ENCODE data around the gene GOLGA6L7.
"Not testable (repeated sequence)": the region's sequence is repeated elsewhere in the genome, so short reads cannot be mapped to it uniquely, and the experiment has no call there.

The GOLGA6L7 gene

DNA sequence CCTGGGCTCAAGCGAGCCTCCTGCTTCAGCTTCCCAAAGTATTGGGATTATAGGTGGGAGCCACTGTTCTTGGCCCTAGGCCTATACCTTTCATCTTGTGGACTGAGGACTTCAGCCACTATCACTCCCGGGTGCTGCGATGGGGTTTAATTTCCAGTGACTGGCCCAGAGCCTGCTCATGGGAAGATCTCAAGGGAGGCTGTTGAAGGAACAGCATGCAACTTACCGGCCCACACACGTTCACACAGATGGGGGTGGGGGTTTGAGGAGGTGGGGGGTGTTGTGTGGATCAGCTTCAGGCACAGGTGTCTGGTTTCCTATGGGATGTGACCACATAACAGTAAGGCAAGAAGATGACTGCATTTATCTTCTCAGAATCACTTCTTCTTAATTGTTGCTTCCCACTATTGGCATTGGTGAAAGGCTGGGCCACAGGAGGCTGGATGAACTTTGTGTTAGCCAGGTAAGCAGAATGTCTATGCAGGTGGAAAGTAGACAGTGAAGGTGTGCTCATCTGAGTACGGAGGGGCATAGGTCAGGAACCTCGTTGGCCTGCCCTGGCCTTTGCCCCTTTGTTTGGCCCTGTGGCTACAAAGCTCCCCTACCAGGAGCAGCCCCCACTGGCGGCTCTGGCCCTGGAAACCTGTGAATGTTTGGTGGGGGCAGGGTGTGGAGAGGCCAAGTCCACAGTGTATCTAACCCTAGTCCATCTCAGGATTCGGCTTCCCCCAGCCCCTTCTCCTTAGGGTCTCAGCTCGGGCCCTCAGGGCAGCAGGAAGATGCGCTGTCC lies 35.9 kb upstream of the GOLGA6L7 start:
- no peak for DNase-seq (ENCODE audit: low read depth in 2 of 2)

DNA sequence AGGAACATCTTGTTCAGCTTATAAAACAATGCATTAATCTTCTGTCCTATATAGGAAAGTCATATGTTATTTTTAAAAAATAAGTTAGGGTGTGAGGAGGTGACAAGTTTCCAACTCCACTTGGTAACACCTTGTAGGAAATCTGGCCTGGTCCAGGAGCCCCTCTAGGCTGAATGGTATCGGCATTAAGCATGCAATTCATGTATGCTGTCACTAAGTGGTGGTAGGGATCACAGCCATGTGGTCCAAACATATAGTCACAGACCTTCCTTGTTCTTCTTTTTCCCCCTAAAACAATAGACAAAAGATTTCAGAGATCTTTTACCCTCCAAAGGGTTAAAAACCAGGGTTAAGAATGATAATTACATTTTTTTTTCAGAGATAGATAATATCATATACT lies 33.2 kb upstream of the GOLGA6L7 start:
- DNase-seq (ENCODE audit: low read depth in 2 of 2): no peak

DNA sequence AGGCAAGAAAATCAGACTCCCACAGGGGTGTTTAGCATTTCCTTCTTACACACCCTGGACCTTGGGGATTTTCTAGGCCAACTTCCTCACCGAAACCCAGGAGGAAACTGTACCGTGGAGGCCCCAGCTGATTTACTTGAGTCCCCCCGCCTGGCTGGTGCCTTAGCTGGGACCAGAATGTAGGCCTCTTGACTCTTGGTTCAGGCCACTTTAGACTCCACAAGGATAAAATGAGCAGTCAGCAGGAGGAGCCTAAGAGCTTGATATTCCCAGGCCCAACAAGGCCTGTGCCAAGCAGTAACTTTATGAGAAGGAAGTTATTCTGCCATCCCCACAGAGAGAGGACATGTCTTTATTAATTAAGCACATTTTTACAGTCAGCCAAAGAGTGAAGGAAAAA lies 32.7 kb upstream of the GOLGA6L7 start:
- DNase-seq (ENCODE audit: low read depth in 2 of 2): no peak

DNA sequence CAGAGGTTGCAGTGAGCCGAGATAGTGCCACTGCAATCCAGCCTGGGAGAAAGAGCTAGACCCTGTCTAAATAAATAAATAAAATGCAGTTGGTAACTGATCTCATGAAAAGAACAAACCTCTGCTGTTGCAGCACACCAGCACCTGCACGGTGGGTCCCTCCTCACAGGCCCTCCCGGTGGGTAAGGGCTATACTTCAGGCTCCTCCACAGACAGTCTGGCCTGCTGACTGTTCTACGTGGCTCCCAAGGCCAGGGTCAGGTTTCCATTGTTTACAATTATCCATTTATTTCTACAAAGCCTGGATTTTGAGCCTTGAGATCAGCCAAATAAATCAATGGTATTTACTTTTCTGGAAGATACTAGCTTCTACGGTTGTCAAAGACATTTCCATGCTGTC lies 32.2 kb upstream of the GOLGA6L7 start:
- no peak for DNase-seq (ENCODE audit: low read depth in 2 of 2)

DNA sequence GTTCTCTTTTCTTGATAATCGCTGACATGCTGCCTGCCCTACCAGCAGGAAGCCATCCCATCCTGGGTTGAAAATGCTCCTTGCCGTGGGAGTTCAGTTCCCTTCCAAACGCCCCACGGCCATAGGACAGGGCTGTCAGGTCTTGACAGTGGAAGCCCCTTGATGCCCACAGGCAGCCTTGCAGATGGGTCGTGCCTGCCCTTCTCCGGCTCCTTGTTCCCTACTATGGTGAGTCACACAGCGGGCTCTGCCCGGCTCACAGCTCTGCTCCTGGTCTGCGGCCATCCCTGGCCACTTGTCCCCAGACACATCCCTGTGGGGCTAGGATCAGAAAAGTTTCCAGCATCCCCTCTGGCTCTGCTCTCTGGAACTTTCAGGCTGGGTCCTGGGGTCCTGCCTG lies 31.1 kb upstream of the GOLGA6L7 start:
- no peak for DNase-seq (ENCODE audit: low read depth in 2 of 2)

DNA sequence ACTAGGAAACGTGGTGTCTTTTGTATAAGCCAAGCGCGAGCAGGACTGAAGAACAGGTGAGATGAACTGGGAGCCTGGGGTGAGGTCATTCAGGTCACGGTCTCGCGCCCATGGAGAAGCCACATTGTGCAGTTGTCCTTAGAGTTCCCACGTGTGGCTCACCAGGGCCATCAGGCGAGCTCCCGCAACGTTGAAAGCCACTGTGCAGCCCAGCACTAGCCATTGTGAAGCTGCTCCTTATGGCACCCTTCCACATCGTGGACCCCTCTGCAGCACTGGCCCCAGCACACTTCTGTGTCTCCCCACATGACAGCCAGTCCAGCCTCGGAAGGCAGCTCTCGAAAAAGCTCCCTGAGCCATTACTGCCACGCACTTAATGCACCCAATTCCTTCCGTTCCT lies 29.8 kb upstream of the GOLGA6L7 start:
- DNase-seq (ENCODE audit: low read depth in 2 of 2): no peak

DNA sequence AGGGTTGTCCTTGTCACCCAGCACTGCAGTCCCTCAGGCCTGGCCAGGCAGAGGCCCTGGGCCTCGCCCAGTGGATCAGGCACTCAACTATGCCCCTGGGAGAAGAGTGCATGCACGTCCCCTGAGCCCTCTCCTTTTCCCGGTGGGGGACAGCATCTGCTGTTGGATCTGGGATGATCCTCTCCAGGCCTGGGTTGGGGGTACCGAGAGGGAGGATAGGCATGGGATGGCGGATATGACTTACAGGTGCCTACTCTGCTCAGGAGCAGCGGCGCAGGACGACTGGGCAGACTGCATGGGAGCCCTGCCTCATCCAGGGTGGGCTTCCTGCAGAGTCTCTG lies 28.4 kb upstream of the GOLGA6L7 start:
- no peak for DNase-seq (ENCODE audit: low read depth in 2 of 2)

DNA sequence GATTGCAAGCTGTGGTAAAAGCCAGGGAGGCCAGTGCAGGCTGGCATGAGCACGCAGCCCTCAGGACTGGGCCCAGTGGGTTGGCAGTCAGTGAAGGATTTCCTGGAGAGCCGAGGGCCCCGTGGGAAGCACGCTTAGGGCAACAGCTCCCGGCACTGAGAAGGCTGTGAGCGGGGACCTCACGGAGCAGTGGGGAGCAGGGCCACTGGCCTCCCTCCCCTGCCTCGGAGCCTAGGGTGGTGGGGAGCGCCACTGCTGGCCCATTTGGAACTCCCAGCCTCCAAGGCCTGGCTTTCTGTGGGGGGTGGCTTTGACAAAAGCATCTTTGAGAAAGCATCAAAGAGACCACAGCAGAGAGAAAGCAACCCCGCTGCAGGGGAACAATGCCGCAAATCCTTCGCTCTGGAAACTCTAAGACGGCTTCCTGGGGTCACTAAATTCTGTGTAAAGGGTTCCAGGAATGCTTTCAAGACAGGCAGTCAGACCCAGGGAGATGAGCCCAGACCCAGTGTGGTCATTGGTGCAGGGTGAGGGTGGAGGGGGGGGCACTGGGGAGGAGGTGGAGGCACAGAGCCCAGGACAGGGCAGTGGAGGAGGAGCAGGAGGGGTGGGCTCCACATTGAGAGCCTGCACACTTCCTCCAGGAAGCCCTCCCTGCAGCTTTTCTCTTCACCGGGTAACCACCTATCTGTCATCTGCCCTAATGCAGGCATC lies 27.8 kb upstream of the GOLGA6L7 start:
- DNase-seq (ENCODE audit: low read depth in 2 of 2): no peak

DNA sequence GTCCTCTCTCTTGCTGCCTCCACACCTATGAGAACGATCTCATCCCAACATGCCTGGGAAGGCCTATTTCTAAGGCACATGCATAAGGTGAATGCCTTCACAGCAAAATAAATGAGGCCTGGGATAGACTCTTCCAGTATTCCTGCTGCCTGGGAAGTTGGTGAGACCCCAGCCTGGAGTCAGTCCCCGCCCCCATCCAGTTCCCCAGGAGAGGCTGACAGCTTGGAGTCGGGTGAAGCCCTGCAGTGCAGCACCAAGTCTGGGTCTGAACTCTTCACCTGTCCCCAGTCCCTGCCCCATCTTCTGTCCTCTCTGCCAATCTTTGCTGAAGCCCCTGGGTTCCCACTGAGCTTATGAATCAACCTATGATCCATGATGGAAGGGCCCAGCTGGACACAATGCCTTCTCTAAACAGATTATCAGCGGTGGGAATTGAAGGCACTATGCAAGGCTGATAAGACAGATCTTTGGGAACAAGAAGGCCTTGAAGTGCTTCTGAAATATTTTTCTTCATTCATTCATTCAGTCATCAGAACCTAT lies 27.1 kb upstream of the GOLGA6L7 start:
- no peak for DNase-seq (ENCODE audit: low read depth in 2 of 2)

DNA sequence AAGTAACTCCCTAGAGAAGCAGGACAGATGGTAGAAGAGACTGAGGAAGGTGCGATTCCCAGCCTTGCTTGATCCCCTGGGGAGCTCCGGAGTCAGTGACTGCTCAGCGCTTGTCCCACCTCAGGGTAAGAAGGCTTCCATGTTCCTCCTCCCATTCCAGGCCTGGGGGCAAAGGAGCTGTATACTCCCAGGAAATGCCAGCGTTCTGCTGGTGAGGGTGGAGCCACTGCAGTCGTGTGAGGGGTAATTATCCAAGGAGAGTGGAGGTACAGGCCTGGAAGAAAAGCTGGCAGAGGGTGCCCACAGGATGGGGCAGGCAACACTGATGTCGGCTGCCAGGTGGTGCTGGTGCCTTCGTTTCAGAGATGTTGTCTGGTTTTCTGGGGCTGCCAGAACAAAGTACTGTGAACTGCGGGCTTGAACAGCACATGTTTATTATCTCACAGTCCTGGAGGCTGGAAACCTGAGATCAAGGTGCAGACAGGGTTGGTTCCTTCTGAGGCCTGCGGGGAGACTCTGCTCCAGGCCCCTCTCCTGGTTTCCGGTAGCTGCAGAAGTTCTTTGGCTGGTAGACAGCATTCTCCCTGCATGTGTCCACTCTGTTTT lies 25.2 kb upstream of the GOLGA6L7 start:
- DNase-seq (ENCODE audit: low read depth in 2 of 2): no peak

DNA sequence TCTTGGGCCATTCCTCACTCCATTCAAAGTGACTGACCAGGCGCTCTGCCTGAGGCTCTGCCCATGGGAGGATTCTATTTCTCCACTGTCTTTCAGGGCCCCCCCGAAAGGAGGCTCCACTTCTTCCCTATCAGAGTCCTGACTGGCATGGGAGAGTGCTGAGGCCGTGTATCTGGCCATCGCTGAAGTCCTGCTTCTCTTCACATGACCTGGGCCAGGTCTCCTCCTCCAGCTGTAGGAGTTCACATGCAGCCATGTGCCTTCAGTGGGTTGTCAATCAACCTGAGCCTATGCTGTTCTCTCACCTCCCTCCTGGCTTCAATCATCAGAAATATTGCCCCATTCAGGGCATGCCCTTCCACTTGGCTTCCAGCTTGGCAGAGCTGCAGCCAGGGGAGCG lies 24.6 kb upstream of the GOLGA6L7 start:
- DNase-seq (ENCODE audit: low read depth in 2 of 2): no peak

DNA sequence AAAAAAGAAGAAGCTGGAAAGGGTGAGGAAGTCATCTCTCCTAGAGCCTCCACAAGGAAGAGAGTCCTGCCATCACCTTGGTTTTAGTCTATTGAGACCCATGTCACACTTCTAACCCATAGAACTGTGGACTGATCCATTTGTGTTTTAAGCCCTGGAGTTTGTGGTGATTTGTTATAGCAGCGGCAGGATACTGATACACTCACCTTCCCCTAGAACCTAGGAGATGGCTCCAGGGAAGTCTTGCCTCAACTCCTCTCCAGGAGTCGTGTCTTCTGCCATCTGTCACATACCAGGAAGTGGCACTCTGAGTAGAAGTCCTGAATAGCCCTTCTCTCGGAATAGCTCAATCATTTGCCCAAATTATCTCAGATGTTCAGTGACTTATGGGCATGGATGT lies 22.7 kb upstream of the GOLGA6L7 start:
- no peak for DNase-seq (ENCODE audit: low read depth in 2 of 2)

DNA sequence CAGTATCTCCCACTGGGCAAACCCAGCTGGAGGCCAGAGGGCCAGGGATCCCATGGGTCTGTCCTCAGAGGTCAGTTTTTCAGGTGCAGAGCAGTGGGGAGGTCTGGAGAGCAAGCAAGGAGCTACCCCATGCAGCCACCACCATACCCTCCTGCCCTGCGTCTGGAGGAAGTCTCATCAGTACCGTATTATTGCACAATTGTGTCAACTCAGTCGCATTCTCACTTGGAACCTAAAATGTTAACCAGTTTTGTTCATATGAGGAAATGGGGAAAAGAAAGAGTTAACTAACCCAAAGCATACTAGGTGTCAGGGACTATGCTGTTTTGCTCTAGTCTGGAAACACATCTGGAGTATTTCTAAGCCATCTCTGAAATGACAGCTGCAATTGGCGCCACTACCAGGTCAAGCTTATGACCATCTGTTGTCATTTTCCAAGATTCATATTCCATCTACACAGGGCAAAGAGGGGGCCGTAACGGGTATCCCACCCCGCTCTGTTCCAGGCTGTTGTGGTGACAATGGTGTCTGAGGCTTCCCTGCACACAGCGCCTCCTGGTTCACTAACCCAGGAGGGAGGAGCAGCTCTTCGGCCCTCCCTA lies 20.4 kb upstream of the GOLGA6L7 start:
- no peak for DNase-seq (ENCODE audit: low read depth in 2 of 2)

DNA sequence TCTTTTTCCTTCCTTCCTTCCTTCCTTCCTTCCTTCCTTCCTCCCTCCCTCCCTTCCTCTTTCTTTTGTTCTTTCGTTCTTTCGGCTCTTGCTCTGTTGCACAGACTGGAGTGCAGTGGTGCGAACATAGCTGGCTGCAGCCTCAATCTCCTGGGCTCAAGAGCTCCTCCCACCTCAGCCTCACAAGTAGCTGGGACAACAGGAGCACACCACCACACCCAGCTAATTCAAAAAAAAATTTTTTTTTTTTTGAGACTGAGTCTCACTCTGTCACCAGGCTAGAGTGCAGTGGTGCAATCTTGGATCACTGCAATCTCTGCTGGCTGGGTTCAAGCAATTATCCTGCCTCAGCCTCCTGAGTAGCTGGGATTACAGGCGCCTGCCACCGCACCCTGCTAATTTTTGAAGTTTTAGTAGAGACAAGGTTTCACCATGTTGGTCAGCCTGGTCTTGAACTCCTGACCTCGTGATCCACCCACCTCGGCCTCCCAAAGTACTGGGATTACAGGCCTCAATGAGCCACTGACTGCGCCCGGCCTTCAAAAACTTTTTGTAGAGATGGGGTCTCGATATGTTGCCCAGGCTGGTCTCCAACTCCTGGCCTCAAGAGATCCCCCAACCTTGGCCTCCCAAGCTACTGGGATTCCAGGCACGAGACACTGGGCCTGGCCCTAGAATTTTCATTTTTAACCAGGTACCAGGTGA lies 13.3 kb upstream of the GOLGA6L7 start:
- not testable (repeated sequence) for DNase-seq (ENCODE audit: low read depth in 2 of 2)

DNA sequence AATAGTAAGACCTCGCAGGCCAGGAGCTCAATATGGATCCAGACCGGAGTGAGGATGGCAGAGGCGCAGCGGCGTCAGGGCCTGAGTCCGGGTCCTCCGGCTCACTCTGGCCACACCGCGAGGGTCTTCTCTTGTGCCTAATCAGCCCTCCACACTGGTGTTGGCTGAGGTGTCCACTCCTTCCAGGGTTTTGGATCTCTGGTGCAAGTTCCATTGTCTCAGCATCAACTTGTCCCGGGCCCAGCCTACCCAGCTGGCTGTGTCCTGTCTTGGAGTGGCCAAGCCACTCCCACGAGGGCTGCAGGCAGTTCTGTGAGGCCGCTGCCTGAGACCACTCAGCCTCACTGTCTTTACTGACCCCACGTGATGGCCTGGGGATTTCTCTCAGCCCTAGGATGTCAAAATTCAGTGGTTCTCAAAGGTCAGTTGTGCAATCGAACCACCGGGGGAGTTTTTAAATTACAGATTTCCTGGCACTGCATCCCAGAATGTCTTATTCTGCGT lies 12.6 kb upstream of the GOLGA6L7 start:
- DNase-seq (ENCODE audit: low read depth in 2 of 2): no peak

DNA sequence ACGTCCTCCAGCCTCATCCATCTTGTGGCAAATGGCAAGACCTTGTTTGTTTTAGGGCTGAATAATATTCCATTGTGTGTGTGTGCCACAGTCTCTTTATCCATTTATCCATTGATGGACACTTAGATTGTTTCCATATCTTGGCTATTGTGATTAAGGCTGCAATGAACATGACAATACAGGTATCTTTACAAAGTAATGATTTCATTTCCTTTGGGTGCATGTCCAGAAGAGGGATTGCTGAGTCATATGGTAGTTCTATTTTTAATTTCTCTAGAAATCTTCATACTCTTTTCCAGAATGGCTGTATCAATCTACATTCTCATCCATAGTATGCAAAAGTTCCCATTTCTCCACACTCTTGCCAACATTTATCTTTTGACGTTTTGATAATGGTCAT lies 6.1 kb upstream of the GOLGA6L7 start:
- not testable (repeated sequence) for DNase-seq (ENCODE audit: low read depth in 2 of 2)

DNA sequence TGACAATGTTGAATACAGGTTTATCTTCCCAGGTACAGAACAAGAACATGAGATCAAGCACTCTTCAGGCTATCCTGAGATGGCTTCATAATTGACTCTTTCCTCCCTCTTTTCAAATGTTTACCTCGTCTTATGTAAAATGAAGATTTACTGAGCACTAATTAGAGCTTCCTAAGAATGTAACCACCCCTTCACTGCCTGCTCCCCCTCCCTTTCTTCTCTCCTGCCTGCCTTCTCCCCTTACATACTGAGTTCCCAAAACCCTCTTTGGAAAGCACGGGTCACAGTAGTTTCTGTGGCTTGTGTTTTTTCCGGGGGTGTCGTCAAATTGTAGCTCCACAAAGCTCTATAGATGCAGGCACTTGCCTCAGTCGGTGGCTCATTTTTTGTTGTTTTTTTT lies 5.2 kb upstream of the GOLGA6L7 start:
- not testable (repeated sequence) for DNase-seq (ENCODE audit: low read depth in 2 of 2)

DNA sequence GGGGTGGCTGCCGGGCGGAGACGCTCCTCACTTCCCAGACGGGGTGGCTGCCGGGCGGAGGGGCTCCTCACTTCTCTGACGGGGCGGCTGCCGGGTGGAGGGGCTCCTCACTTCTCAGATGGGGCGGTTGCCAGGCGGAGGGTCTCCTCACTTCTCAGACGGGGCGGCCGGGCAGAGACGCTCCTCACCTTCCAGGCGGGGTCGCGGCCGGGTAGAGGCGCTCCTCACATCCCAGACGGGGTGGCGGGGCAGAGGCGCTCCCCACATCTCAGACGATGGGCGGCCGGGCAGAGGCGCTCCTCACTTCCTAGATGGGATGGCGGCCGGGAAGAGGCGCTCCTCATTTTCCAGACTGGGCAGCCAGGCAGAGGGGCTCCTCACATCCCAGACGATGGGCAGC lies 1.3 kb upstream of the GOLGA6L7 start:
- not testable (repeated sequence) for DNase-seq (ENCODE audit: low read depth in 2 of 2)

DNA sequence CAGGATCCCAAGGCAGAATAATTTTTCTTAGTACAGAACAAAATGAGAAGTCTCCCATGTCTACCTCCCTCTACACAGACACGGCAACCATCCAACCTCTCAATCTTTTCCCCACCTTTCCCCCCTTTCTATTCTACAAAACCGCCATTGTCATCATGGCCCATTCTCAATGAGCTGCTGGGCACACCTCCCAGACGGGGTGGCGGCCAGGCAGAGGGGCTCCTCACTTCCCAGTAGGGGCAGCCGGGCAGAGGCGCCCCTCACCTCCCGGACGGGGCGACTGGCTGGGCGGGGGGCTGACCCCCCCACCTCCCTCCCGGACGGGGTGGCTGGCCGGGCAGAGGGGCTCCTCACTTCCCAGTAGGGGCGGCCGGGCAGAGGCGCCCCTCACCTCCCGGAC lies 827 bp upstream of the GOLGA6L7 start:
- DNase-seq (ENCODE audit: low read depth in 2 of 2): not testable (repeated sequence)

DNA sequence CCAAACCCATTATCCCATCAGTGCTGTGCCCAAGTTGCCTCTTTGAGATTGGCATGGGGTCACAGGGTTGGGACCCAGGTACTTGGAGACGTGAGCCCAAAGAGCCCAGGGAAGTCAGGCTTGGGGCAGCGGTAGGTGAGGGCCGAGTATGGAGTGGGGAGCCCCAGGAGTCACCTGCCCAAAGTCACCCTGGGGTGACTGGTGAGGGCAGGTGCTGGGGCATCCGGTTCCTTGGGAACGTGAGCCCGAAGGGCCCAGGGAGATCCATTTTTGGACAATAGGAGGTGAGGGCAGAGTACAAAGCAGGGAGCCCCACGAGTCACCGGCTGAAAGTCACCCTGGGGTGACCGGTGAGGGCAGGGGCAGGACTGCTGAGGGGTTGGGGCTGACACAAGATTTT lies 485 bp downstream of the GOLGA6L7 start:
- DNase-seq (ENCODE audit: low read depth in 2 of 2): not testable (repeated sequence)

DNA sequence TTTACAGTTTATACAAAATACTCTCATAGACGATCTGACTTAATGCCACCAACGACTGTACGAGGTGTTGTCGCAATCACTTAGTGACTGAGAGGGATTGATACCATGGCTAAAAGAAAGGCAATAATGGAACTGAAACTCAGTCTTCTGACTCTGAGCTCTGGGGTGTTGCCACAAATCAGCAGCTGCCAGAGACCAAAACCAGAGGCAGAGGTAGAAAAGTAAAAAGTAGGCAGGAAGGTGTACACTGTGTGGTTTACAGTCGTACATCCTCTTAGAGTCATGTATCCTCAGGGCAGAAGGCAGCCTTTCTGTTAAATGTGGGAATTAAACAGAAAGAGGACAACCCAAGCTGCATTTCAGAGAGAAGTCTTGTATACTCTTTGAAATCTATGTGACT lies 1.2 kb downstream of the GOLGA6L7 start:
- DNase-seq (ENCODE audit: low read depth in 2 of 2): not testable (repeated sequence)

DNA sequence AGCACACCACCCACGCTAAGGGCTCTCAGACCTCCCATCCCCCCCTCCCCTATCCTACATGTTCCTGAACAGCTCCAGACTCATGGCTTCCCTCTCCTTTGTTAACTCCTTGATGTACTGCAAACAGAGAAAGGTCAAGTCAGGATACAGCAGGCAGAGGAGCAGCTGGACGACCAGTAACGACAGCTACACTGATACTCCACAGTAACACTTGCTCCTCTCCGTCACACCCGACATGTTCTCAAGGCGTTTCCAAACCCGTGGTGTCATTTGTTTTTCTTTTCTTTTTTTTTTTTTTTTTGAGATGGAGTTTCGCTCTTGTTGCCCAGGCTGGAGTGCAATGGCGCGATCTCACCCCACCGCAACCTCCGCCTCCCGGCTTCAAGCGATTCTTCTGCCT lies 4.3 kb downstream of the GOLGA6L7 start:
- not testable (repeated sequence) for DNase-seq (ENCODE audit: low read depth in 2 of 2)

All from stimulated activated CD4-positive, alpha-beta T cell treated with anti-CD3 and anti-CD28 coated beads, Interleukin-12 subunit alpha, Interleukin-12 subunit beta, amount 100 ng/mL, for 24 hours (primary cell).